ENCODE data around the gene NOP58.
"Not testable (repeated sequence)": the region's sequence is repeated elsewhere in the genome, so short reads cannot be mapped to it uniquely, and the experiment has no call there.

Gene NOP58, protein sequence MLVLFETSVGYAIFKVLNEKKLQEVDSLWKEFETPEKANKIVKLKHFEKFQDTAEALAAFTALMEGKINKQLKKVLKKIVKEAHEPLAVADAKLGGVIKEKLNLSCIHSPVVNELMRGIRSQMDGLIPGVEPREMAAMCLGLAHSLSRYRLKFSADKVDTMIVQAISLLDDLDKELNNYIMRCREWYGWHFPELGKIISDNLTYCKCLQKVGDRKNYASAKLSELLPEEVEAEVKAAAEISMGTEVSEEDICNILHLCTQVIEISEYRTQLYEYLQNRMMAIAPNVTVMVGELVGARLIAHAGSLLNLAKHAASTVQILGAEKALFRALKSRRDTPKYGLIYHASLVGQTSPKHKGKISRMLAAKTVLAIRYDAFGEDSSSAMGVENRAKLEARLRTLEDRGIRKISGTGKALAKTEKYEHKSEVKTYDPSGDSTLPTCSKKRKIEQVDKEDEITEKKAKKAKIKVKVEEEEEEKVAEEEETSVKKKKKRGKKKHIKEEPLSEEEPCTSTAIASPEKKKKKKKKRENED

DNA sequence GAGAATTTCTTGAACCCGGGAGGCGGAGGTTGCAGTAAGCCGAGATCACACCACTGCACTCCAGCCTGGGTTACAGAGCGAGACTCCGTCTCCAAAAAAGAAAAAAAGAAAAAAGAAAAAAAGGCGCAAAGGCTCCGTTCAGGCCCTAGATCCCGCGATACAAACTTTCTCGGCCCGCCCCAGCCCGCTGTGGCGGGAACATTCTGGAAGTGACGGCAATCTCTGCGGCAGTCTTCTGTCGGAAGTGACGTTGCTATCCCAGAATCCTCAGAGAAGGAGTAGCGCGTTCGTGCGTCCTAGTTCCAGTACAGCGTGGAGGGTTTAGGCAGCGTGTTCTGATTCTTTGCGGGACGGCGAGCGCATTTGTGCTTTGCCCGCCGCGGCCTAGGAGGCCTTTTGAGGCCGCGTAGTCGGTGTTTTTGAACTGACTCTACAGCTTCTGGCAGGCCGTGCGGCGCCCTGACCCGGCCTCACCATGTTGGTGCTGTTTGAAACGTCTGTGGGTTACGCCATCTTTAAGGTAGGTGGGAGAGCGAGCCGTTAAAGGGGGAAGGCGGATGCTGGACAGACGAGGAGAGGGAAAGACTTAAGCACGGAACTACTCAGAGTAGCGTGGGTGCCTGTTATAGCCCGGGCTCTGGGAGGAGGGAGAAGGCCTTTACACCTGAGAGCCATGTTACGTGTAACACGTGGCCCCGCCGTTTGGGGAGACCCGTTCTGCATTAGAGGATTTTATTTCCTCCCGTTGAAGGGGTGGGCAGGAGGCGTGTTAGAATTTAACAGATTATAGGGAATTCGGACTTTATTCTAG is at the start of gene NOP58:
TSS of gene NOP58 (plus strand) at position 297 of the 811 bp plus-strand sequence. CDS start at position 476, 179 bp downstream.
- DNase-seq, result peak; percentile 46 to 72

DNA sequence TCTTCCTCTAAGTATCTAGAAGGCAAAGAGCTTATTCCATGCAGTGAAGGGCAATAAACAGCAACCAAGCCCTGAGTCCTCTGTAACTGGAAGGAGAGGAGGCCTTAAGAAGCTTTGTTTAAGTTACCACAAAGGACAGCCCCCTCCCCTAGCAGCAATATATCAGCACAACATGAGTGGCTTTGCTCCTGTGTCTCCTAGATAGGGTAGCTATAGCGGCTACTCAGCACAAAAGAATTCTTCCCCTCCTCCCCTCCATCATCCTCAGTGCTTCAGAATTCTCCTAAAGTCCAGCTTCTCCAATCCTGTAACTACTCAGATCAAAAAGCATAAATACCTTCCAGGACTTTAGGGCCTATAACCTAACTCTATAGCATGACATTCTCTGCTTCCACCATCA is 43.7 kb upstream of the NOP58 start:
- DNase-seq, result no peak

DNA sequence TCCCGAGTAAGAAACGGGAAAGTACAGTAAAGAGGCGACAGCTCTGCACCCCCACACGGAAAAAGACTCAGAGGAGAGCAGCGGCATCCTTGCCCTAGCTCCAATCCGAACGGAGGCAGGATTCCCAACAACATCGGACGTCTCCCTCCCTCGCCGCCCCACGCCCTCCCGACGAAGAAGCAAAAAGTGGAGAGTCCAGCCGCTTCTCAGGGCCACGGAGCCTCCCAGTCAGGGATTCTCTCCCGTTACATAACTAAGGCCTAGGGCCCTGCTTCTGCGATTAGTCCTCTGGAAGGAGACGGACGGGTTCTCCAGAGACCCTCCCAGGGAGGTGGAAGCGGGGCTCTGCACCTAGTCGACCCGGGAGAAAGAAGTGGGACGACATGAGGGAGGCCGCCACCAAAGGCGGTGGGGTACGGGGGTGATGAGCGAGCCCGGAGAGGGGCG is 27.8 kb upstream of the NOP58 start:
- DNase-seq, result no peak

DNA sequence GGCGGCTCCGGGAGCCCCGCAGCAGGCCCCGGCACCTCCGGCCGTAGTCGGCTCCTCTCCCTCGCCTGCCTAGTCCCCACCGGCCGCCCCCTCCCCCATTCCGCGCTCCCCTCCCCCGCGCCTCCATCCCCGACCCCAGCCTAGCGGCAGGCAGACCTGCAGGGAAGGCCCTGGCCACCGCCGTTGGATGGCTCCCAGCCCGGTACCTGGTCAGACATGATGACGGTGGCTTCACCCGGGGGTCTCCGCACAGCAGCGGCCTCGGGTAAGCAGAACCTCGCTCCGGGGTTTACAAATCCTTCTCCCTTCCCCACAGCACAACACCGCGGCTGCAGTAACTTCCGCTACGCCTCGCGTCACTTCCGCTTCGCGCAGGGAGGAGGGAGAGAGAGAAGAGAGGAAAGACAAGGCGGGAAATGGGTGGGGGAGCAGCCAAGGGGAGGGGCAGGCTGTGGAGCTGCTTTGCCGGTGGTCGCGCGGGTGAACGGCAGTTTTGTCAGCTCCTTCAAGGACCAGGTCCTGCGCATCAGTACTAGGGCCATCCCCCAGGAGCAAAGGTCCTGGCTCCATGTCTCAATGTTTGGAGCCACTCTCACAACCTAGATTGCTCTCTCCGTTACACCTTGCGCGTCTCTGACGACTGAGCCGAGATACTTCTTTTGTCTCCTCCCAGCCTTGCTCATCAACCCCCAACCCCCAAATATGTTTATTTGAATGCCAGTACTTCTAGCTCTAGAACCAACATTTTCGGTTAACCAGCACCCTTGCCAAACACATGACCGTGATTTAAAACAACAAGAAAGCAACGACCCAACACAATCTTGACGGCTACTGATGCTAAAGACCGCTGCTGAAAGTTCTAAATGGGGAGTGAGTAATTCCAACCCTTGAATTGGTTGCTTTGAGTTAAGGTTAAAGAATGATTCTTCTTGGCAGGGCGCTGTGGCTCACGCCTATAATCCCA is 27.0 kb upstream of the NOP58 start, which contains the start of gene SUMO1:
TSS of gene SUMO1 (minus strand) at position 364 of the 964 bp plus-strand sequence. CDS start at position 218, 146 bp downstream.
- DNase-seq, result peak; percentile 75 to 88

DNA sequence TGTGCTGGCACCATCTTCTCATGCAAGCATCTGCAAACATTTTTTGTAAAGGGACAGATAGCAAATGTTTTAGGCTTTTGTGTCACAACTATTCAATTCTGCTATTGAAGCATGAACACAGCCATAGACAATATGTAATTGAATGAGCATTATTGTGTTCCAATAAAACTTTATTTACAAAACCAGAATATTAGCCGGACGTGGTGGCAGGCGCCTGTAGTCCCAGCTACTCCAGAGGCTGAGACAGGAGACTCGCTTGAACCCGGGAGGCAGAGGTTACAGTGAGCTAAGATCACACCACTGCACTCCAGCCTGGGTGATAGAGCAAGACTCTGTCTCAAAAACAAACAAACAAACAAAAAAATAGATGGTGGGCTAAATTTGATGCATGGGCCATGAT is 17.9 kb upstream of the NOP58 start:
- DNase-seq, result not testable (repeated sequence)

DNA sequence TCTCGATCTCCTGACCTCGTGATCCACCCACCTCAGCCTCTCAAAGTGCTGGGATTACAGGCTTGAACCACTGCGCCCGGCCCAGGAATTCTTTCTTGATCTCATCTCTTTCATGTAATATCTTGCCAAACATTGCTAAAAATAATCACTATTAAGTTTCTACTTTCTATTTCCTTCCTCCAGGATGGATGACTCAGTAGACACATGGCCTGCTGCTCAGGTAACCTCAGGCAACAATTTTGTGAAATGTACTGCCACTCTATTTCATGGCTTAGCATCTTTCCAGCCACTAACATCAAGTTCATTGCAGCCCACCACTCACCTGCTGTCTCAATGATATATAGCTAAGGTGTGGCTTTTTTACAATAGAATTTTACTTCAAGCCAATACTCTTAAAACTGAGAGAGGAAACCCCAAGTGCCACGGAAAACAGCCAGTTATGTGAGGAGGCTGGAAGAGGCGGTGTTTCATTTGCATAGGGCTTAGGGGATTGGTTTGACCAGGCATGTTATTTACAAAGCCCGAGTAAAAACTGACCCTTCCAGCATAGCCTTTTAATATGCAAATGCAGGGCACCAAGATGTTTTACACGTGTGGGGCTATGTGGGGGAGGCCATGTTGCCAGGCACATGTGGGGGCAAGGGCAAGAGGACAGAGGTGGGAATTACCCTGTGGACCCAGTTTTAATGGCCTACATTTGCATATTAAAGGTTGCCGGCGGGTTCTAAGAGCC is 15.9 kb upstream of the NOP58 start:
- DNase-seq, result no peak

DNA sequence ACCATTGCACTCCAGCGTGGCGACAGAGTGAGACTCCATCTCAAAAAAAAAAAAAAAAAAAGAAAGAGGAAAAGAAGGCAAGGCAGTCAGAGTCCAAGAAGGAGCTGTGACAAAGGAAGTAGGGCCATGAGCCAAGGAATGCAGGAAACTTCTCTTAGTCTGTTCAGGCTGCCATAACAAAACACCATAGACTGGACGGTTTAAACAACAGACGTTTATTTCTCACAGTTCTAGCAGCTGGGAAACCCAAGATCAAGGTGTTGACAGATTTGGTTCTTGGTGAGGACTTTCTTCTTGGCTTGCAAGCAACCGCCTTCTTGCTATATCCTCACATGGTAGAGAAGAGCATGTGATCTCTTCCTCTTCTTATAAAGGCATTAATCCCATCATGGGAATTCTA is 14.1 kb upstream of the NOP58 start:
- no peak for DNase-seq

DNA sequence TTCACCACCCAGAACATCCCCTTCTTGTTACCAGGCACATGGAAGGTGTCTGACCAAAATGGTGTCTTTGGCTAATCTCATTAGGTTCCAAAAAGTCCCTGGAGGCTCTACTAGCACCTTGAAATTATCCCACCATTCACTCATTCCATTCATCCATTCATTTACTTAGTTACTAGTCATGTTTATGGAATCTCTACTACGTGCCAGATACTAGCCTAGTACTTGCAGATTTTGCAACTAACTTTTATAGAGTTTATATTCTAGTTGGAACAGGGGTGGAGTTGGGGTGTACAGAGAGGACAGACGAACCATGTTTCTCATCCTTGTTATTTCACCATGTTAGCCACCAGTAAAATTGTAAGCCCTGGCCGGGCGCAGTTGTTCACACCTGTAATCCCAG is 4.0 kb upstream of the NOP58 start:
- DNase-seq, result no peak

DNA sequence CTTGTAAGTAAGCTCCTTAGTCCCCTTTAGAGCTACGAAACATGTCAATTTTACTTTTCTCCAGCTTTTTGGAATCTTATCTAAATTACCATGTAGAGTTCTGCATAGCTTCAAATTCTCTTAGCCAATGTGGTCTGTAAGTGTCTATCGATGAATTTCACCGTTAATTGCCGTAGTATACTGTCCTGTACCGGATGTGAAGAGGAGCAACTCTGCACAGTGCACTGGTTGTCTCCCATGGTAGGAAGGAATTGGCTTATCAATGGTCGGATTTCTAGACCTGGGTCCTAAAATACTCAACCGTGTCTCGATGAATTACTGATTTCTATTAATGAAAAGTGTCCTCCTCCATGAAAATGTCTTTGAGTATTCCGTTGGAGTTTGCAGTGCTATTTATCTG is 1.9 kb downstream of the NOP58 start:
- no peak for DNase-seq

DNA sequence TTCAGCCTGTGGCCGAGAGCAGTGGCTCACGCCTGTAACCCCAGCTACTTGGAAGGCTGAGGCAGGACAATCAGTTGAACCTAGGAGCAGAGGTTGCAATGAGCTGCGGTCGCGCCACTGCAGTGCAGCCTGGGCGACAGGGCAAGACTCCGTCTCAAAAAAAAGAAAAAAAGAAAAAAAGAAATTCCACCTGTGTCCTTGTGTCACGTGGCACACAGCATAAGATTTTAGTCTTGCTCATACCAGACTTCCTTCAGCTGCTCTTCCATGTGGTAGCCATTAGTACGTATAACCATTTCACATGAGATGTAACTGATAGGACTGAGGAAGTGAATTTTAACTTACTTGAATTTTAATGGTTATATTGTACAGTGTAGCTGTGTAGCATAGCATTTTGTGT is 4.0 kb downstream of the NOP58 start:
- DNase-seq, result no peak

DNA sequence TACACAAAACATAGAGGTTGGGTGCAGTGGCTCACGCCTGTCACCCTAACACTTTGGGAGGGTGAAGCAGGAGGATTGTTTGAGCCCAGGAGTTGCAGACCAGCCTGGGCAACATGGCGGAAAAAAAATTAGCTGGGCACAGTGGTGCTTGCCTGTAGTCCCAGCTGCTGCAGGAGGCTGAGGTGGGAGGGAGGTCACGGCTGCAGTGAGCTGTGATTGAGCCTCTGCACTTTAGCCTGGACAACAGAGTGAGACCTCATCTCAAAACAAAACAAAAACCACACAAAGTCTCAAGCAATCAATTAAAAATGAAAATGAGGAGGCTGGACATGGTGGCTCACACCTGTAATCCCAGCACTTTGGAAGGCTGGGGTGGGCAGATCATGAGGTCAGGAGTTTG is 4.9 kb downstream of the NOP58 start:
- no peak for DNase-seq

DNA sequence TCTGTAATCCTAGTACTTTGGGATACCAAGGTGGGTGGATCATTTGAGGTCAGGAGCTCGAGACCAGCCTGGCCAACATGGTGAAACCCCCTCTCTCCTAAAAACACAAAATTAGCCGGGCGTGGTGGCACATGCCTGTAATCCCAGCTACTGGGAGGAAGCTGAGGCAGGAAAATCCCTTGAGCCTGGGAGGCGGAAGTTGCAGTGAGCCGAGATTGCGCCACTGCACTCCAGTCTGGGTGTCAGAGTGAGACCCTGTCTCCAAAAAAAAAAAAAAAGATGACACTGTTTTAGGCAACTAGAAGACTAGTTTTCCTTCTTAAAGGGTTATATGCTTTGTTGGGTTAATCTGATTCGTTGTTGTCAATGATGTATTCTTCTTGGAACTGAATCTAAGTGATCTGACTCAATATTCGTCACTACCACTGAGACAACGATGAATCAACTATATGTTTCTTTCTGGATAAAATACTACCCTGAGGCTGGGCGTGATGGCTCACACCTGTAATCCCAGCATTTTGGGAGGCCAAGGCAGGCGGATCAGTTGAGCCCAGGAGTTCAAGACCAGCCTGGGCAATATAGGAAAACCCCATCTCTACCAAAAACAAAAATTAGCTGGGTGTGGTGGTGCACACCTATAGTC is 10.6 kb downstream of the NOP58 start:
- DNase-seq, result not testable (repeated sequence)

DNA sequence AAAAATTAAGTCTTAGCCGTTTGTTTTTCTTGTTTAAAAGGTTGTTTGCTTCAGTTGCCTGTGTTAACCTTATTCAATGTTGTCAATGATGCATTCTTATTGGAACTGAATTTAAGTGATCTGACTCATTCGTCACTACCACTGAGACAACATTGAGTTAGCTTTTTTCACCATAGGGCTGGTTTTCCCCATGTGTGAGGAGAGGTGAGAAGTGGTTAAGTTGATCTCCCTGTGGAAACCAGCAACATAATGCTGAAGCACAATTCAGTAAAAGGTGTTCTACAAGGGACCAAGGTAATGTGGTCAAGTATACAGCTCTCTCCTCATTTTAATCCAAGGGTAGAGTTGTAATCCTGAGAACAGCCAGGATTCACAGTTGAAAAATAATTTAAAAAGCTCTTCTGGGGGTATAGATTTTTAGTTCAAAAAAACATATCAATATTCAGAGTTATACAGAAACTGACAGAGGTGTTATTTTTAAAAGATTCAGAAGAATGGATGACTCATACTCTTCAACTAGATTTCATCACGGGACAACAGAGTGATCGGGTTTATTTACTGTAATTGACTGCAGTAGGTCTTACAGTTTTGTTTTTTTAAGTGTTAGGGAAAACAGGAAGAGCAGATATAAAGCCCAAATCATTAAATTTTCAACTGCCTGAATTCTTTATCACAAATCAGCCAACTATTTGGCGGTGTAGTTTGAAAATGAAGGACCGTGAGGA is 12.6 kb downstream of the NOP58 start:
- no peak for DNase-seq

DNA sequence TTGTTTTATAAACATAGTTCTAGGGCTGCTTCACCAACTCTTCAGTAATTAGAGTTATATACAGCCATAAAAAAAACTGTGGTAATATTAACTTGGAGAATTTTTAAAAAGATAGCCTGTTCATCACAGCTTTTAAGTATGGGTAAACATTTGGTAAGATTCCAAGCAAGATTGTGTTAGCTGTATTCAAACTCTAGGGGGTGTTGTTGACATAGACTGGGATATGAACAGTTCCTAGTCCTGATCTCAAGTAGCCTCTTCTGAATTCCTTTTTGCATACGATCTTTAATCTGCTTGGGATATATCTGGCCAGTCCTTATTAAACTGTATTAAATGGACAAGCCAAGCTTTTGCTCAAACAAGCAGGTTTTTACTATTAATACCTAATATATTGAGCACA is 13.4 kb downstream of the NOP58 start:
- DNase-seq, result no peak

DNA sequence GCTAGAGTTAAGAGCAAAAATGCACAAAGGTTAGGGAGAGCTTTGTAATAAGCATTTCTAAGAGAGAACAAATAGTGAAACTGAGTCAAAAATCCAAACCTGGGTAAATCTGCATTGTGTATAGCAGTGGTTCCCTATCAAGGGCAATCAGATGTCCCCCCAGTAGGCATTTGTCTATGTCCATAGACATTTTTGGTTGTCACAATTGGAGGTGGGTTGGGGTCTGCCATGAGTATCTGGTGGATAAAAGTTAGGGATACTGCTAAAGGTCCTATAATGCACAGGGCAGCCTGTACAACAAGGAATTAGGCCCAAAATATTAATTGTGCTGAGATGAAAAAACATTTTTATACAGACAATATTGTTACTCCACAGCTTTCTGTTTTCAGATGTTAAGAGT is 21.0 kb downstream of the NOP58 start:
- no peak for DNase-seq

DNA sequence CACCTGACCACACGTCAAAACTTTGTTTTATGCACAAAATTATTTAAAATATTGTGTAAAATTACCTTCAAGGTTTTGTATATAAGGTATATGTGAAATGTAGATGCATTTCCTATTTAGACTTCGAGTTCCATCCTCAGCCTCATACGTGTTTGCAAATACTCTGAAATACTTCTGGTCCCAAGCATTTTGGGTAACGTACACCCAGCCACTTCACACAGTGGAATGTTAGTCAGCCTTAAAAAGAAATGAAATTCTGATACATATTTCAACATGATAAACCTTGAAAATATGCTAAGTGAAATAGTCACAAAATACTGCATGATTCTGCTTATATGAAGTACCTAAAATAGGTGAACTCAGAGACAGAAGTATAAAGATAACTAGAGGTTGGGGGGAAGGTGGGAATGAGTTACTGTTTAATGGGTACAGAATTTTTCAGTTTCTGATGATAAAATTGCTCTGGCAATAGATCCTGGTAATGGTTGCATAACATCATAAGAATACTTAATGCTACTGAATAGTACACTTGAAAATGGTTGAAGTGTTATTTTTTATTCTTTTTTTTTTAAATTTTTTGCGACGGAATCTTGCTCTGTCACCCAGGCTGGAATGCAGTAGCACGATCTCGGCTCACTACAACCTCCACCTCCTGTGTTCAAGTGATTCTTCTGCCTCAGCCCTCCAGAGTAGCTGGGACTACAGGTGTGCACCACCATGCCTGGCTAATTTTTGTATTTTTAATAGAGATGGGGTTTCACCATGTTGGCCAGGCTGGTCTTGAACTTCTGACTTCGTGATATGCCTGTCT is 24.0 kb downstream of the NOP58 start:
- no peak for DNase-seq

DNA sequence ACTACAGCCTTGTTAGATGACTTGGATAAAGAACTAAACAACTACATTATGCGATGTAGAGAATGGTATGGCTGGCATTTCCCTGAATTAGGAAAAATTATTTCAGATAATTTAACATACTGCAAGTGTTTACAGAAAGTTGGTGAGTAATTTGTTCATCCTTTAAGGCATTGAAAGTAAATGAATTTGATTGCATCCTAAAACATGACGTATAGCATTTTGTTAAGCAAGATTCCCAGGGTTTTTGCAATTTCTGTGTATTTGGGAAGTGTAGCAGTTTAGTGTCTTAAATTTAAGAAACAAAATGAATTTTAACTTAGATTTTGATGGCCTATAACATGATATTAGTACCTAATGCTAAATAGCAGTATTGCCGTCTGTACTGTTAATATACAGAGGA is 24.8 kb downstream of the NOP58 start:
- no peak for DNase-seq

DNA sequence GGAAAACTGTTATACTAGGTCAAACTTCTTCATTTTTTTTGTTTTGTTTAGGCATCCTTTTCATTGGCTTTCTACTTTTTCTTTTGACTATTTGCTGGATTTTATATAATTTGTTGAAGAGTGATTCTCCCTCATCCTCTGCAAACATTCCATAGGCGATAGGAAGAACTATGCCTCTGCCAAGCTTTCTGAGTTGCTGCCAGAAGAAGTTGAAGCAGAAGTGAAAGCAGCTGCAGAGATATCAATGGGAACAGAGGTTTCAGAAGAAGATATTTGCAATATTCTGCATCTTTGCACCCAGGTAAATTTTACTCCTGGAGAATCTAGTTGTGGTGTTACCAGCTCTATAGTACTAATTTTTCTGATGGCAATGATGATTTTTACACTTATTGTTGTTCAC is 25.4 kb downstream of the NOP58 start:
- DNase-seq, result no peak

DNA sequence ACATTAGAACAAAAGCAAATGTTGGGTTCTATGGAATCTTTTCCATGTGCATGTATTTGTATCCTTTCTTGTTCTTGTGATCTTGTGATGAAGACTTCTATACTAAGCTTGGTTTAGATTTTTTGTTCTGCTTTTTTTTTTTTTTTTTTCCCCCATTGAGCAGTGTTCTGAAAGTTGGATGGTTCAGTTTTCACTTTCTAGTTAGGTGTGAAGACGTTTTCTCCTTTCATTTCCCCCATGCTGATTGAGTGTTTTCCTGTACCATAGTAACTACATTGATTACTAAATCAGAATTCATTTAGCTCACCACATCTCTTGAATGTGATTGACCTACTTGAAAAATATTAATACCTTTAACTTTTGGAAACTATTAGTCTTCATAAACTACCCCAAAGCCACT is 34.1 kb downstream of the NOP58 start:
- no peak for DNase-seq

DNA sequence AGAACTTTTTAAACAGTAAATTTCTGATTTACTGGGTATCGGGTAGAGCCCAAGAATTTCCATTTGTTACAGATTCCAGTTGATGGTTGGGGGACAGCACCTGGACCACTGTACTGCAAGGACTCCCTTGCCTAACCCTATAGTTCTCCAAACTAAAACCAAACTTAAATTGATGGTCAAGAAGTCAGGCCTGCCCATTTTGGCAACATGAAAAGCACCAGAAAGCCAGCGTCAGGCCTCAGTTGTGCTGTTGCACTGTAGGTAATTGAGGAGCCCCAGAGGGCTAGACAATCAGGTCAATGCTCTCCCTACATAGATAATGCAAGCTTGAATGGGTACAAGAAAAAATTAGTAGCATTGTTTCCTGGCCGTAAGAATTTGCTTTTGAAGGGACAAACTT is 40.5 kb downstream of the NOP58 start:
- DNase-seq, result no peak

Data from cerebellar nuclear complex (tissue), 1 donor.